Heart left ventricle (tissue), 16 donors: ENCODE data around the gene CYP21A2. TPM values are rescaled to one million over a fixed set of nuclear protein-coding genes. Genes with fewer than 3 reads are reported as not detected.
"Not testable (repeated sequence)": the region's sequence is repeated elsewhere in the genome, so short reads cannot be mapped to it uniquely, and the experiment has no call there.

ENCODE experiments used
- ATAC-seq, 4 donors: fragments of 200-7000 bp; cut with Tn5 transposase; one replicate each; pipeline ENCODE4 v1.9.1; 2020 to 2022; ENCODE audit warnings: moderate library complexity in 4 of 4, mild to moderate bottlenecking in 3 of 4, moderate number of reproducible peaks in 1 of 4
- DNase-seq, 5 donors: peaks; one replicate each; pipeline ENCODE4 v3.0.0-alpha.2; 2020
- H3K27ac ChIP-seq, 12 donors: fragments of 200-600 bp; sonication (generic) in 4 of 12; one replicate each; pipeline versions ENCODE4 v1.5.0 to v1.8.0; 2016 to 2022; ENCODE audit warnings: mild to moderate bottlenecking in 2 of 12
- H3K27me3 ChIP-seq, 9 donors: fragments of 200-600 bp; sonication (generic) in 2 of 9; one replicate each; pipeline versions ENCODE4 v1.5.1 to v1.8.0; 2016 to 2022; ENCODE audit warnings: mild to moderate bottlenecking in 3 of 9
- H3K36me3 ChIP-seq, 9 donors: fragments of 200-600 bp; sonication (generic) in 2 of 9; one replicate each; pipeline versions ENCODE4 v1.5.0 to v1.8.0; 2018 to 2022; ENCODE audit warnings: mild to moderate bottlenecking in 2 of 9
- H3K4me1 ChIP-seq, 12 donors: fragments of 200-600 bp; sonication (generic) in 4 of 12; one replicate each; pipeline versions ENCODE4 v1.5.0 to v1.8.0; 2016 to 2022; ENCODE audit warnings: mild to moderate bottlenecking in 3 of 12
- H3K4me3 ChIP-seq, 12 donors: fragments of 200-600 bp; sonication (generic) in 4 of 12; one replicate each; pipeline versions ENCODE4 v1.5.0 to v1.8.0; 2017 to 2022; ENCODE audit warnings: mild to moderate bottlenecking in 9 of 12, moderate library complexity in 4 of 12
- H3K9me3 ChIP-seq, 12 donors: fragments of 200-600 bp; sonication (generic) in 4 of 12; one replicate each; pipeline versions ENCODE4 v1.5.0 to v1.8.0; 2016 to 2022; ENCODE audit warnings: mild to moderate bottlenecking in 1 of 12
- POLR2A ChIP-seq, 2 donors: fragments of 450-650 bp; IDR thresholded peaks; one replicate each; pipeline ENCODE4 v1.6.1; 2017; ENCODE audit warnings: antibody characterized with exemption in 2 of 2, mild to moderate bottlenecking in 2 of 2, moderate library complexity in 2 of 2
- WGBS, 4 donors: extraction: QIAGEN DNeasy Blood & Tissue Kit in 2 of 4; methylation state at CpG; one replicate each; pipeline versions ENCODE4 v1.1.5 to v1.1.7; 2013 to 2018; 5-methylcytosine and 5-hydroxymethylcytosine counted together
- intact Hi-C, 10 donors: fragments of 100-400 bp; cut with DNase I; formaldehyde crosslinking; loops; one replicate each; pipeline versions ENCODE4 v1.11.1 to v1.14.2; 2022
- polyA plus RNA-seq, 2 donors: library from polyadenylated mRNA; stranded (reverse); fragments of 200-250 nt; gene quantifications; one replicate each; pipeline ENCODE4 v1.2.3, GENCODE V29; 2013
- total RNA-seq, 9 donors: library from RNA; depleted of rRNA in 2 of 9; stranded (reverse); fragments of >200 nt in 2 of 9; fragmentation: NEBNext Ultra II Directional in 3 of 9; extraction: Animal tissue kit (Norgen Biotek cat#: 25700) in 3 of 9; gene quantifications; one replicate each; pipeline versions ENCODE4 v1.1.0 to v1.2.4, GENCODE V29; 2016 to 2023
- TF ChIP-seq, protein P1 (sequence below), 12 donors: fragments of 200-600 bp; sonication (generic) in 4 of 12; IDR thresholded peaks; one replicate each; pipeline versions ENCODE4 v1.5.0 to v1.8.0; 2018 to 2022; ENCODE audit warnings: antibody characterized with exemption in 12 of 12, mild to moderate bottlenecking in 5 of 12
- donor health status: ischemic (EF 13 %, LVEDD 7.1; RV severe dilation, severe dysfunction).
- donor health status: healthy with polysubstance abuse.
- donor health status: DM: no; HTN: yes; CAD: no.
- donor health status: DM: no; HTN: no; CAD: no.
- donor health status: ischemic (EF 25% LVEDD 6.9; RV normal size, moderate dysfunction).
- donor health status: ischemic (EF 25% LVEDD 5.7; RV mildly dilated, moderate dysfunction).
- donor health status: healthy.
- donor health status: DM: yes; HTN: yes; CAD: no.
- donor health status: ischemic (EF 35%, LVEDD 5.7; RV mildly dilated, moderate dysfunction).
- donor health status: nonischemic (EF 11% LVEDD 7.7; RV severe dilation, severe dysfunction).
- donor health status: DM: yes; HTN: yes; CAD: no.
- donor health status: PGD.
- donor health status: ischemic (EF 29% LVEDD 5.4; RV normal size, mild dysfunction).
- donor health status: nonischemic (EF 23%, LVEDD 6.1; RV moderate dilation, normal function).

Gene CYP21A2
- total and polyA plus RNA-seq, 11 donors: 0.11 to 3.0 (median 0.69) TPM; not detected in 2

DNA sequence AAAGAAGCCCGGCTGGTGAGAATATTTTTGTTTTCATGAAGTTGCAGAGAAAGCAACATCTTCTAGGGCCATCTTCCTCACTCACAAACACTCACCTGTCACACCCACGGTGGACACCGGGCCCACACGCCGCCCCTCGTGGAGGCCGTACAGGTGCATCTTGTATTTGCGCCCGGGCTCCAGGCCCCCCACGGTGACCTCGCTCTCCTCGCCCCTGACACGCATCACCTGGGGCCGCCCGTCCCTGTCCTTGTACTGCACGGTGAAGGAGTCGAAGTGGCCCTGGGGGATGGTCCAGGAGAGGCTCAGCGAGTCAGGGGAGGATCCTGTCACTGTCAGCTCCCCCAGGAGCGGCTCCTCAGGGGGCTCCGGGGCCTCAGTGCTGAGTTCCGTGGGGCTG is 17.5 kb downstream of the CYP21A2 start:
- H3K27me3 ChIP-seq, H3K4me1 ChIP-seq, ATAC-seq, H3K4me3 ChIP-seq, intact Hi-C loops, H3K27ac ChIP-seq, H3K9me3 ChIP-seq: not testable (repeated sequence)
- WGBS, 4 donors: 86 to 92% (median 88%) methylated on average over 13 to 21 of the region's 21 CpGs
- DNase-seq: peak in 1 of 5 donors; percentile 10
- H3K36me3 ChIP-seq: peaks cover 0 to 91% (median 50%) of the 10 kb centered on the region in 9 donors

DNA sequence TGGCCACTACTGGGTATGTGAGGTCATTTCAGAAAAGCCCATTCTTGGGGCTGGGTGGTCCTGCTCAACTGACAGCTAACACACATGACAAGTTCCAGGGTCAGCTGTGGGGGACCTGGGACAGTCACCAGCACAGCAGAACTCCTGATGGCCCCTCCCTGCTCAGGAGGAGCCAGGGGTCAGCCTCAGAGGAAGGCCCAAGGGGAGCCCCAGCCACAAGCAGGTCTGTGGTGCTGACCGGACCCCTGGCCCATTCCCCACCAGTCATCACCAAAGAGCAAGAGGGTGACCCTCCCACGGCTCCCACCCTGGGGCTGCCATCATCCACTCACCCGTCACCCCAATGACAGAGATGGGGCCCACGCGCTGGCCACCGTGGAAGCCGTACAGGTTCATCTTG is 18.0 kb downstream of the CYP21A2 start:
- Histone ChIP-seq H3K4me3 (no peak overlapping the region), H3K27ac (no peak overlapping the region), H3K4me1 (peaks cover 0 to 5% (median 0%) of the 10 kb centered on the region in 12 donors), H3K36me3 (peaks cover 0 to 93% (median 55%) of the 10 kb centered on the region in 9 donors), H3K9me3 (no peaks in the 10 kb centered on the region), H3K27me3 (no peaks in the 10 kb centered on the region)
- WGBS, 4 donors: 82 to 96% (median 92%) methylated on average over 7 of the region's 7 CpGs; no CpG with 5 or more reads in 1 of the 4 donors
- TF ChIP-seq, protein P1, sequence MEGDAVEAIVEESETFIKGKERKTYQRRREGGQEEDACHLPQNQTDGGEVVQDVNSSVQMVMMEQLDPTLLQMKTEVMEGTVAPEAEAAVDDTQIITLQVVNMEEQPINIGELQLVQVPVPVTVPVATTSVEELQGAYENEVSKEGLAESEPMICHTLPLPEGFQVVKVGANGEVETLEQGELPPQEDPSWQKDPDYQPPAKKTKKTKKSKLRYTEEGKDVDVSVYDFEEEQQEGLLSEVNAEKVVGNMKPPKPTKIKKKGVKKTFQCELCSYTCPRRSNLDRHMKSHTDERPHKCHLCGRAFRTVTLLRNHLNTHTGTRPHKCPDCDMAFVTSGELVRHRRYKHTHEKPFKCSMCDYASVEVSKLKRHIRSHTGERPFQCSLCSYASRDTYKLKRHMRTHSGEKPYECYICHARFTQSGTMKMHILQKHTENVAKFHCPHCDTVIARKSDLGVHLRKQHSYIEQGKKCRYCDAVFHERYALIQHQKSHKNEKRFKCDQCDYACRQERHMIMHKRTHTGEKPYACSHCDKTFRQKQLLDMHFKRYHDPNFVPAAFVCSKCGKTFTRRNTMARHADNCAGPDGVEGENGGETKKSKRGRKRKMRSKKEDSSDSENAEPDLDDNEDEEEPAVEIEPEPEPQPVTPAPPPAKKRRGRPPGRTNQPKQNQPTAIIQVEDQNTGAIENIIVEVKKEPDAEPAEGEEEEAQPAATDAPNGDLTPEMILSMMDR (IDR thresholded peaks at IDR 0.05): no peak
- no peak for TF ChIP-seq POLR2A (IDR thresholded peaks at IDR 0.05)
- DNase-seq (peak in 1 of 5 donors; percentile 23), ATAC-seq (no peak)
- intact Hi-C loops: no loop called here

DNA sequence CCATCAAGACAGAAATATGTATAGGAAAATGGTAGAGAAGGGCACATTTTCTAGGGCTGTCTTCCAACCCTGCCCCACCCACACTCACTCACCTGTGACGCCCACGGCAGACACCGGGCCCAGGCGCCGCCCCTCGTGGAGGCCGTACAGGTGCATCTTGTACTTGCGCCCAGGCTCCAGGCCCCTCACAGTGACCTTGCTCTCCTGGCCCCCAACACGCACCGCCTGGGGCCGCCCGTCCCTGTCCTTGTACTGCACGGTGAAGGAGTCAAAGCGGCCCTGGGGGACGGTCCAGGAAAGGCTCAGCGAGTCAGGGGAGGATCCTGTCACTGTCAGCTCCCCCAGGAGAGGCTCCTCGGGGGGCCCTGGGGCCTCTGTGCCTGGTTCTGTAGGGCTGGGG is 19.8 kb downstream of the CYP21A2 start:
- ATAC-seq (no peak), DNase-seq (peak in 1 of 5 donors; percentile 19)
- intact Hi-C loops: no loop called here
- no peak overlapping the region for H3K4me3 ChIP-seq
- peaks cover 0 to 5% (median 0%) of the 10 kb centered on the region in 12 donors for H3K4me1 ChIP-seq
- H3K9me3 ChIP-seq: no peaks in the 10 kb centered on the region
- TF ChIP-seq, protein P1 (IDR thresholded peaks at IDR 0.05): no peak
- TF ChIP-seq POLR2A (IDR thresholded peaks at IDR 0.05): no peak
- H3K27ac ChIP-seq: peak overlapping the region in 4 of 12 donors; percentile 18 to 61 (median 24)
- no peaks in the 10 kb centered on the region for H3K27me3 ChIP-seq
- WGBS, 4 donors: 88 to 91% (median 91%) methylated on average over 15 to 17 of the region's 17 CpGs
- peaks cover 0 to 92% (median 62%) of the 10 kb centered on the region in 9 donors for H3K36me3 ChIP-seq

DNA sequence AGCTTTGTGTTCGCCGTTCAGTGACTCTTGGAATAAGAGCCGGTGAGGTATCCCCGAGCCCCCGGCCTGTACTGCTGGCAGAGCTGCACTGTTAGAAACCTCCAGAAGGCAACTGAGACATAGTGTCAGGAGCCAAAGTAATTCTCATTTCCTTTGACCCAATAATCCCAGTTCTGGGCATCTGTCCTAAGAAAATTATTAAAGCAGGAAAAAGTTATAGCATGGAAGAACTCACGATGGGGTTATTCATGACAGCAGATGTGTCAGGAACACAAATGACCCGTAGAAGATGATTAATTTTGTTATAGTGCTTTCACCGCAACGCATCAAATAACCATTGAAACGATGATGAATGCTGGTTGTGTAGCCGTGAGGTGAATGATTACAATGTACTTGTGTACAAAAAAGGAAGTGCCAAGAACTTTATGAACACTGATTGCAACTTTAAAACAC is 20.3 kb downstream of the CYP21A2 start:
- H3K36me3 ChIP-seq: peaks cover 0 to 92% (median 59%) of the 10 kb centered on the region in 9 donors
- 66 to 82% (median 78%) methylated on average over 8 to 11 of the region's 11 CpGs for WGBS, 4 donors

More for the DNA sequence above, 20.3 kb downstream of the CYP21A2 start:
- no peak for TF ChIP-seq POLR2A (IDR thresholded peaks at IDR 0.05)
- TF ChIP-seq, protein P1 (IDR thresholded peaks at IDR 0.05): no peak
- ATAC-seq: peak in 3 of 4 donors; percentile 19 to 66 (median 24)
- H3K4me1 ChIP-seq: peaks cover 0 to 5% (median 0%) of the 10 kb centered on the region in 12 donors
- intact Hi-C loops: no loop called here
- no peaks in the 10 kb centered on the region for H3K9me3 ChIP-seq
- H3K27me3 ChIP-seq: no peaks in the 10 kb centered on the region
- peak in 1 of 5 donors; percentile 21 for DNase-seq
- H3K4me3 ChIP-seq: no peak overlapping the region
- peak overlapping the region in 4 of 12 donors; percentile 18 to 61 (median 31) for H3K27ac ChIP-seq
